Measurements from ENCODE around the gene DSCAML1.
A peak's percentile ranks its signal among the peaks of the same experiment; 100 is the strongest.
"Not testable (repeated sequence)": the region's sequence is repeated elsewhere in the genome, so short reads cannot be mapped to it uniquely, and the experiment has no call there.

Gene DSCAML1

DNA sequence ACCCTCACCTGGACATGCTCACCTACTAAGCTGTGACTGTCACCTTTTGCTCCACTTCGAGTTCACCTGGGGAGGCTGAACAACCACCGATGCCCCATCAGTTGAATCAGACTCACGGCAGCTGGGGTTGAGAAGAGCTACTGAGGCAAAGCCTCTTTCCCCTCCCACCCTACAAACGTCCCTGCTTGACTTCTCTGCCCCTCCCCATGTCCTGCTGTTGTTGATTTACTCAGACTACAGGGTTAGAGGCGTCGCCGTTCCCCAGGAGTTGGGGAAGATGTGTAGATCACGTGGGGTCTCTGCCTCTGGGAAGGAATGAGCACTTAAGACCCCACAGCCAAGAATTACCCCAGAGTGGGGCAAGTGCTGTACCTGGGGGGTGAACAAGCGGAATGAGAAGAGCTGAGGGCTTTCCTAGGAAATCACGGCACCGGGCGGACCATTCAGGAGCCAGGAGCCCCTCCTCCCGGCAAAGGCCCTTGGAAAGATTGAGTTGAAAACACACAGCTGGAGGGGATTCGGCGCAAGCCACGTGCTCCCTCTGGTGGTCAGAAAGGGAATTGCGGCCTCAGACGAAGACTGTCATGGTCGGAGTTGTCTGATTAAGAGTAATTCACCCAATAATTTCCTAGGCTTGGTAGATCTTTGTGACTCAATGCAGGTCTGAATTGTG is 20.5 kb upstream of the DSCAML1 start:
- peak; percentile 82 for DNase-seq

DNA sequence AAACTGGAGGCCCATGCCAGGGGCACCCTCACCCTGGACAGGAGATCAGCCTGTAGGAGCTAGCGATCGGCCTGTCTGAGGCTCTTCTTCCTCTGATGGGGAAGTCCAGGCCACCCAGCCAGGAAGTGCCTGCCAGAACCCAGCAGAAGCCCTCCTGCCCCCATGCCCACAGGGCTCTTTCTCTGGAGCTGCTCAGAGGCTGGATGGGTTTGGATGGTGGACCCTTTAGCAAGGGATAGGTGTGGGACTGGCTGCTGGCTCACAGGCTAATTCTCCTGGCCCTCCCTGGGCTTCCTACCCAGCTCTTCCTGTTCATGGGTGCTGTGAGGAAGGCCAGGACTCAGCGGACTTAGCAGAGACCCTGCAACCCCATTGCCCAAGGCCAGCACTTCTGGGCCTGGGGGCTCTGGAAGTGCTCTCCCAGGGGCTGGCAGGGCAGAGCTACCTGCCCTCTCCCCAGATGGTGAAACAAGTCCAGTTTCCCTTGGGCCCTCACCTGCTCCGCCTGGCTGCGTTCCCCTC is 19.9 kb upstream of the DSCAML1 start:
- no peak for DNase-seq

DNA sequence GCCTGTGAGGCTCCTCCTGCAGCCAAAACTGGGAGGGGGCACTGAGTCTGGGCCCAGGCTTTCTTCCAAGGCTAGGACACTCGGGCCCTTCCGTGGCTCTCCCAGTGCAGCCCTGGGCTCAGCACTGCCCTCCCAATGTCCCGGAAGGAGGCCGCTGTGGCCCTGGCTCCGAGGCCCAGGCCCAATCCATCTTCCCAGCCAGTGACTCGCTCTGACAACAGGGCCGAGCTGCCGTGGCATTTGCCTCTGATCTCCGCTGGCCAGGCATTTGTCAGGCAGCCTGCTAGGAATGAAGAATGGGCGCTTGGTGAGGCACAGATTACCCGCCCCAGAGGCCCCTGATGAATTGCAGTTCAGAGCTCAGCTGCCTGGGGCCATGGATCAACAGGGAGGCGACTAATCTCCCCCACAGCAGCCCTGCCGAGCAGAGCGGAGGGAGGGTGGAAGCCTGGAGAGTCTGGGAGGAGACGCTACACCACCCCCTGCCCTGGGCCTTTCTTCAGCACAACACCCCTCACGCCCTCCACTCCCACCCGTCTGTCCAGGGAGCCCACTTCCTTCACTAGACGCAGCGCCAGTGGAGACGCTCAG is 19.2 kb upstream of the DSCAML1 start:
- no peak for DNase-seq

DNA sequence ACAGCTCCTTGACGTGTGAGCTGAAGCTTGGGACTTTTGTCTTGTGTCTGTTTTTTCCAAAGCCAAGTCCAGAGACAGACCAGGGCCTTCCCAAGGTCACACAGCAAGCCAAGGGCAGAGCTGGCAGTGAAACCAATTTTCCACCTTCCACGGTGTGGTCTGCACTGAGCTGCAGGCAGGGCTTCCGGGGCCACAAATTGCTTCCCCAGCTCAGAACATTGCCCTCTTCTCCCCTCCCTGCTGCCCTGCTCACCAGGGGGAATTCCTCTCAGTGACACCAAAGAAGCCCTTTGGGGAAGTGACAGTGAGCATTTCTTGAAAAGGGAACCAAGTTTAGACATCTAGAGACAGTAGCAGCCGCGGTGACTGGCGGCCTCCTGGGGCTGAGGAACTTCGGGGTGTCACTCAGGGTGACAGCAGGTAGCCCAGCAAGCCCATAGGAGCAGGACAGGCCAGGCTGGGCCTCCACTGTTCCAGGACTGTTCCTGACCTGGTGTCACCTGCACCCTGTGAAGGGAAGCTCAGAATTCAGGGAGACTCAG is 18.3 kb upstream of the DSCAML1 start:
- DNase-seq, result no peak

DNA sequence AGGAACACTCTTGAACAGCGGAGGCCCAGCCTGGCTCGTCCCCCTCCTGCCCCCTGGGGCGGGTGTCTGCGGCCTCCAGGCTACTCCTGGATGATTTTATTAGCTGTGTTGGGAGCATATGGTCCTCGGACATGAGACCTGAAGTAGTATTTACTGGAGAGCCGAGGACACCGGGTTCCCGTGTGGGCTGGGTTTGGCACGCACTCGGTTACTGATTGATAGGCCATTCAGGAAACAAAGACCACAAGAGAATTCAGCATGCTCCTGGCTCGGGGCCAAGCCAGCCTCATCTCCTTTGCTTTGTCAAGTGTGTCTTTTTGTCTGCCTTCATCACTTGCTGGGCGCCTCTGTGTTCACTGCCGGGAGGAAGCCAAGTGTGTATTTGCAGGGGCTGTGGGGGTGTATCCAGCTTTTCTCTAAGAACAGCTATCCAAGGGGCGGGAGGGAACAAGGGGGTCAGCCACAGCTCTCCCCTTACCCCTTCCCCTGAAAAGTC is 17.8 kb upstream of the DSCAML1 start:
- DNase-seq, result peak; percentile 95

DNA sequence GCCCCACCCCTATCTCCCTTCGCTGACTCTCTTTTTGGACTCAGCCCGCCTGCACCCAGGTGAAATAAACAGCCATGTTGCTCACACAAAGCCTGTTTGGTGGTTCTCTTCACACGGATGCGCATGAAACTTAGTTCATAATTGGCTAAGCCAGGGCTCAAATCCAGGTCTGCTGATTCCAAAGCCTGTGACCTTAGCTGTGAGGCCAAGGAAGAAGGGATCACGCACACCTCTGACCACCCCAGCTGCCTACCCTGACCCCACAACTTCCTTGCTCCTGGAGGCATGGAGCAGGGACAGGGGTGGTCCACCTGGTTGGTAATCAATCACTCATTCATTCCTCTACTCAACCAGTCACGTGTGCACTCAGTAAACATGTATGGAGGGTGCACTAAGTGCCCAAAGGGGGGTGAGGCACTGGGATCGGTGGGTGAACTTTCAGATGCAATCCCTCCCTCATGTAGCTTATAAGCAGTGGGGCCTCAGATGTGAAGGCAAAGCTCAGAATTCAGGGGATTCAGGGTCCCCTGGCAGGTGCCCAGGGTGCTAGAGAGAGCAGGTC is 17.3 kb upstream of the DSCAML1 start:
- DNase-seq, result no peak

DNA sequence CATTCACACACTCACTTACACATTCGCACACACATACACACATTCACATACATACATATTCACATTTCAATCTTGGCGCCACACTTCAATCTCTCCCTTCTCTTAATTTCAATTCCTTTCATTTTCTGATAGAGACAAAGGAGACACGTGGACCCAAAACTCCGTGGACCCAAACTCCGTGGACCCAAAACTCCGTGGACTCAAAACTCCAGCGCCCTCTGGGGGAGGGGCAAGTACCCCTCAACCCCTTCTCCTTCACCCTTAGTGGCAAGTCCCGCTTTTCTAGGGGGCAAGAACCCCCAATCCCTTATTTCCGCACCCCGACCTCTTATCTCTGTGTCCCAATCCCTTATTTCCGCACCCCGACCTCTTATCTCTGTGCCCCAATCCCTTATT is 13.0 kb upstream of the DSCAML1 start:
- DNase-seq, result not testable (repeated sequence)

DNA sequence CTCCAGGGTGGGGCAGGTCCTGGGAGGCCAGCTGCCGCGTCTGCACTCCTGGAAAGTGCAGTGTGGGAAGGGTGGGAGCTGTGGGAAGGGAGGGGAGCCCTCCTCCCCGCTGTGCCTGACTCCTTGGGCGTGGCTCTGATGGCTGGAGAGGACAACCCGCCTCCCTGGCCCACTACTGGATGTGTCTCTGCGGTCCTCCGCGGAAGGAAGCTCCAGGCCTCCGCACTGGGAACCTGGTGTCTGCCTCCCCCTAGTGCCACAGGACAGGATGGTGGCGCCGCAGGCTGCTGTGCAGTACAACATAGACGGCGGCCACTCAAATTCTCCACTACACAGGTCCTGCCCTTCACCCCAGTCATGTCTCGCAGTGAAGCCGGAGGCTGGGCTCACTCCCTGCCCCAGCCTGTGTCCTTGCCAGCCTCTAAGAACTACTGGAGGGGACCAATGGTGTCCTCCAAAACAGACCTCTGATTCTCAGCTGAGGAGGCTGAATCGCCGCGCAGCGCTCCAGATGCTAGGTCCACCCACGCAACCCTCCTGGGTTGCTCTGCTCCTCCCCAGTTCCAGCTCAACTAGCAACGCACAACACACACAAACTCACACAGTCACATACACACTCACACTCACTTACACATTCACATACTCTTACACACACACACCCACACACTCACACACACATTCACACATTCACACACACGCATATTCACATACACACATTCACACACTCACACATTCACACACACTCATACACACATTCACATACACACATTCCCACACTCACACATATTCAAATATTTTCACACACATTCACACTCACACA is 12.4 kb upstream of the DSCAML1 start:
- DNase-seq, result peak; percentile 88

DNA sequence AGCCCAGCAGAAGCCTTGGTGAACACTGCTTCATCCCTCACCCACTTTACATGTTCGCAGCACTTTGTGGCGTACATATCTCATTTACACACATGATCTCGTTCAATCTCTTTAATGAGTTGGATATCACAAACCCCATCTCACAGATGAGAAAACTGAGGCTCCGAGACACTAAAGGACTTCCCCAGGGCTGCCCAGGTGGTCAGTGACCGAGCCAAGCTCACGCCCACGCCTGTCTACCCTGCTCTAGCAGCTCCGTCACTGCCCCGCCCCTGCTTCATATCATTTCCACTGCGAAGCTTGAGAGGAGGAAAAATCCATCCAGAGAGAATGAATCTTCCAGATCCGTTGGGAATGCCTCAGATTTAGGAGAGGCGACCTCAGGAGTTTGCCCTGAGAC is 11.8 kb upstream of the DSCAML1 start:
- no peak for DNase-seq

DNA sequence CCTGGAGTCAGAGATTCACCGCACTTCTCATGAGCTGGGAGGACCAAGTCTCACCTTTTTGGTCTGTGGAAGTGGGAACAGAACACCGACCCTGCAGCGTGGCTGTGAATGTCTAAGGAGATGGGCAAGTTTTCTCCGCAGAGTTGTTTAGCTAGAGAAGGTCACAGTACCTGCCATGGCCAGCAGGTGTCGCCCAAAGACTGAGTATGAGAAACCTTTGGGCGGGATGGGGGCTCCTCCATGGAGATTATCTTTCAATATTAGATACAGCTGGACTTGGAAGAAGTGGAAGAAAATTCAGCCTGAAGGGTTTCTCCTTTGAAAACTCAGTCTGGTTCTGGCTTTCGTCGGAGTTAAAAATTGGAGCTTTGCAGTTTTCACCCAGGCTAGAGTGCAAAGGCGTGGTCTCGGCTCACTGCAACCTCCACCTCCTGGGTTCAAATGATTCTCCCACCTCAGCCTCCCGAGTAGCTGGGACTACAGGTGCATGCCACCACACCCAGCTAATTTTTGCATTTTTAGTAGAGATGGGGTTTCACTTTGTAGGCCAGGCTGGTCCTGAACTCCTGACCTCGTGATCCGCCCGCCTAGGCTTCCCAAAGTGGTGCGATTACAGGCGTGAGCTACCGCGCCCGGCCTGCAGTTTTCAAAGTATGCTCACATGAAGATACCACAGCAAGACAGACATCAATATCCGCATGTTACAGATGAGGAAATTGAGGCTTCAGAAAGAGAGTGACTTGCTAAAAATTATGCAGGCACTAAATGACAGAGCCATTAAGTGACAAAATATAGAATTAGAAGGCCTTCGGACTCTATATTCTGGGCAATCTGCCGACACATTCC is 10.7 kb upstream of the DSCAML1 start:
- DNase-seq, result peak; percentile 69

DNA sequence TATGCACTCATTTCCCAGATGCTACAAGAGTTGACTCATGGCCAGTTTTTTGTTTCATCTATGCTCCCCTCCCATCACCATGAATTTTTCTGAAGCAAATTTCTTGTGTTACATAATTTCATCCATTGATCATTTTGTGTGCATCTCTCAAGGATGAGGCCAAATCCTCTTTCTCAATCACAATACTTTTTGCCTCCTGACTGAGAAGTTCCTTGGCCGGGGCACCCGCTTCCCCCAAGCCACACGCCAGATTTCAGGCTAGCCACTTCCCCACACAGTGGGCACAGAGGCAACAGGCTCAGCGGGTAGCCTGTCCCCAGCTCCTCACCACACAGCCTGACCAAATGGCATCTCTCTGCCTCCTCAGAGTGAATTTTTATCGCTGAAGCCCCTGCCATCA is 9.8 kb upstream of the DSCAML1 start:
- DNase-seq, result no peak

DNA sequence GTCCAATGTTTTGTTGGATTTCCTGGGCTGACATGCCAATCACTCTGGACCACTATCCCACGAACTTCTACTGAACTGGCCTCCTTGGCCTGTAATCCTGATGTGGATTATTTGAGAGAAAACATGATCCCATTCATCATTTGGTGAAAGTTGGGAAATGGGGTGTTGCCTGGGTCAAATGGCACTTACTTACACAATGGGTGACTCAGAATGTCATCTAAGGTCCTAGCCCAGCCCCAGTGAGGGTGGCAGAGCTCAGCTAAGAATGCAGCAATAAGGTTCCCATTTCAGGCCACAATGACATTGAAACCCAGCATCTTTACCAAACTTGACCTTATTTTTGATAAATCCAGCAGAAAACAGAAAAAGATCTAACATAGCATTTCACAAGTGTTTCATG is 8.0 kb upstream of the DSCAML1 start:
- DNase-seq, result no peak

DNA sequence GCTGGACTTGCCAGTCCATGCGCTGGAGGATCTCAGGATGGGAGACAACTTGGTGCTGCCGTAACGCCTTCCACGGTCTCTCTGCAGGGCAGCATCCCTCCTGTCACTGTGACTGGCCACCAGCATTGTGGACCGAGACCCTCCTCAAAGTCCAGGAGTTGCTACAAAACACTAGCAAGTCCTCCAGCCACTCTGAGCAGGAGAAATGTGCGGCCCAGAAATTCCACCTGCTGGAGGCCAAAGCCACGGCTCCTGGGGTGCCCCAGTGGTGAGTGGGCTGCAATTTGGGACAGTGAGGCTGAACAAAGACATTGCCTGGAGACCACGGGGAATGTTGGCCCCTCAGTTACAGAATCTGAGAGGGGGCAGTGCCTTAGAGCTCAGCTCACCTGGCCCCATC is 6.9 kb upstream of the DSCAML1 start:
- no peak for DNase-seq

DNA sequence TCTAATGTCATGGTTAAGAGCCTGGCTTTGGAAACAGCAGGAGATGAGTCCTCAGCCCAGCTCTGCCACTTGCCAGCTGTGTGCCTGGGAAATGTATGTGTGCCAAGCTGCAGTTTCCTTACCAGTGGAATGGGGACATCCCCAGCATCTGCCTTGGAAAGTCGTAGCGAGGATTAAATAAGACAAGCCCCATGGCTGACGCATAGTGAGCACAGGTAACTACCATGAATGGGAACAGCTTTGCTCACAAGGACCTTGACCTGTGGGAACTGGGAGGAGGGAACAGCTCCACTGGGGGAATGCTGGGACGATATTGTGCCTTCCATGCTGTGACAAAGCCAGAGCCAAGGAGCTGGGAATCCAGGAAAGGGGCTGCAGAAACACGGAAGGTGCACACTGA is 2.6 kb upstream of the DSCAML1 start:
- no peak for DNase-seq

DNA sequence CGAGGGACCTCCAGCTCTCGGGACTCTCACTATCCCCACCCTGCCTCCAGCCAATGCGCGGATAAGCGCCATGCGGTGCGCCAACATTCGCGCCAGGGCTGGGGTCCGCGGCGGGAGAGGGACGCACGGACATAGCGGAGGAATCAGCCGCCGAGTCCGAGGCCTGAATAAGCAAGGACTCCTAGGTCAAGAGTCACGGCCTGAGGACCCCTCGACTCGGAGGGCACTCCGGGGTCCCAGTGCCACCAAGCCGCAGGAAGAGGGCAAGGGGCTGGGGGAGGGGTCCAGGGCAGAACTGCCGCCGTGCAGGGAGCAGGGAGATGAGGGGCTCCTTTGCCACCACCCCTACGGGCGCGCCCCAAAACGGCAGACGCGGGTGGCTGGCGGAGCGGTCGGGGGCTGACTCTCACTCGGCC is 552 bp downstream of the DSCAML1 start:
- DNase-seq, result no peak

DNA sequence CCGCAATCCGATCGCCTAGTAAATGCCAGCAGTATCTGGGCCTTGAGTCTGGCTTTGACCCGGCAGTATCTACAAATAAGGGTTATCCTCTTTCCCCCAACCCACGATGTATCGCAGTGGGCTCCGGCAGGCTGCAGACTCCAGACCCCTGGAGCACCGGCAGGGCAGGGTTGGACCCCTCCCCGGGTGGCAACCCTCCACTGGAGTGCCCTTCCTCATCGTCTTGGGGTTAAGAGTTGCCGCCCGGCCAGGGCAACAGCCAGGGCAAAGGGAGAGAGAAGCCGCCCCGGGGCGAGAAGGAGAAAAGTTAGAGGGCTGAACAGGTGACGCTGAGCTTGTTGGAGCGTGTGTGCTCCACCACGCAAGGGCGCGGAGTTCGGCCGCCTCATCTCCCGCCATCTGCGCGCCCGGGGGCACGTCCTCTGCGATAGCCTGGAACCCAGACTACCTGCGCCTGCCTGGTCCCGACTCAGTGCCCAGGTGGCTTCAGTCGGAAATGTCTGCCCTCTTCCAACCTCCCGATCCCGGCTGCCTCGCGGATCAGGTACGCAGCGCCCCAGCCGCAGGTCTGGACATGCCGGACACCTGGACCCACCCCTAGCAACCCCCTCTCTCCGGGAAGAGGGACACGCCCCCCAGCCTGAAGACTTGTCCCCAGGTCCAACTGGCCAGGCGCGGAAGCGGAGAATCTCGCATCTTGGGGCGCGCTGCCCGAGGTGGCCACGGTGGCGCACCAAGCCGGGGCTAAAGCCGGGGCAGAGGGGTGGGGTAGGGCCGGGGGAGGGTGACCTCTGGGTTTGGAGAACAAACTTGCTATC is 1.2 kb downstream of the DSCAML1 start:
- no peak for DNase-seq

DNA sequence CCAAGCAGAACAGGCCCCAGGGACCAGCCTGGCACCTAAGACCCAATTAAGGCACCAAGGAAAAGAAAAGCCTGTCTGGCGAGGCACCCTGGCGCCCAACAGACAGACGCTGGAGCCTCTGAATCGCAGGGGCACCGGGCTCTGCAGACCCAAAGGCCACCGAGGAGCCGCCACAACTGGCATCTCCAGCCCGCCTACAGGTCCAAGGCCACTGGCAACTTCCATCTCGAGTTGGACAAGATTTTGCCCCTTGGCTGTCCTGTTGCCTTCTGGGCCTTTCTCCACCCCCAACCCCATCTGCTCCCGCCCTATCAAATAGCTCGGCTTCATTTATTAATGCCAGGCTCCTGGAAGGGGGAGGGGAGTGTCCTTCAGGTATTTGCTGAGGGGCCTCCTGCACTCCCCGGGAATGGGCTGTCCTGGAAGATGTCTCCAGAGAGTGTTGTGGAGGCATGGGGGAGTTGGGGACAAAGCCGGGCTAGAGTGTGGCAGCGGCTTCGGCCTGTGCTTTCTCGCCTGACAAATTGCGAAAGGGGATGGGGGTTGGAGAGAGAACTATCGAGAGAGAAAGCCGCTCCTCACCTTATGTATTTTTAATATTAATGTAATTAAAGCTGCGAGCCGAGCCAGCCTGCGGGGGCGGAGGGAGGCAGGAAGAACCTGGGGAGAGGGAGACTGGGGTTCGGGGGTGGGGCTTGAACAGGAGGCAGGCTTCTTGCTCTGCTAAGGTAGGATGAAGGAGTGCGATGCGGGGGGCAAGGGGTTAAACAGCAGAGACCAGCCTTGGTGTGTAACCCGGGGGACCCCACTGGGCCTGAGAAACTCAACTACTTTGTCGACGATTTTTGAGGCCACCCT is 2.0 kb downstream of the DSCAML1 start:
- DNase-seq, result no peak

DNA sequence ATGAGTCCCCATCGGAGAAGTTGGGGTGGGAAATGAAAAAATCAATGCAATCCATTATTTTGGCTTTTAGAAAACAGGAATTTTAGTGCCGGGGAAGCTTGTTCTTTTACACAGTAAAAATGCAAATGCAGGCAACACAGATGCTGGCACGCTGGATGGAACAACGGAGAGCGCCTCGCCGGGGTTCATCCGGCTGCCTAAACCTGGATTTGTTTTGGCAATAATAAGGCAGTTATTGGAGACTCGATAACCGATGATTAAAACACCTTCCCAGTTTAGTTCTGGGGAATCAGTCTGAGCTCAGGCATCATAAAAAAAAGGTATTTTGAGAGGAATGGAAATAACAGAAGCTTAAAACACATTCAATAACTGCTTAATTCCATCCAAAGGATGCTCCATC is 2.9 kb downstream of the DSCAML1 start:
- no peak for DNase-seq

DNA sequence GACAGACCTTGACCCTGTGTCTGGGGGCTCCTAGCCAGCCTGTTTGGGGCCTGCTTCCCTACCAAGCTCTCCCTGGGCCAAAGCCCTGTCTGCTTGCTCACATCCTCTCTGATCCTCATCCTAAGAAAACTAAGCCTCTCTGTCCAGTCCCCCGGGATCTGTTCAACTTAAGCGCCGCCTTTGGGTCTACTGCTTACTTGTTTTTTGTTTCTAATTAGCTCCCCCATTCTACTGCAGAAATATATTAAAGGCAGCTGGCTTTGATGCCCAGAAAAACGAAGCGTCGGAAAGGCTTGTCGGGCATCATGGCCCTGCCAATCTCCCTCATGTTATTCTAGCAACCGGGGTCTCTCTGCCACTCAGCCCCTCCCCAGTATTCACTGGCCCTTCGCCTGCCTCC is 3.4 kb downstream of the DSCAML1 start:
- DNase-seq, result no peak

DNA sequence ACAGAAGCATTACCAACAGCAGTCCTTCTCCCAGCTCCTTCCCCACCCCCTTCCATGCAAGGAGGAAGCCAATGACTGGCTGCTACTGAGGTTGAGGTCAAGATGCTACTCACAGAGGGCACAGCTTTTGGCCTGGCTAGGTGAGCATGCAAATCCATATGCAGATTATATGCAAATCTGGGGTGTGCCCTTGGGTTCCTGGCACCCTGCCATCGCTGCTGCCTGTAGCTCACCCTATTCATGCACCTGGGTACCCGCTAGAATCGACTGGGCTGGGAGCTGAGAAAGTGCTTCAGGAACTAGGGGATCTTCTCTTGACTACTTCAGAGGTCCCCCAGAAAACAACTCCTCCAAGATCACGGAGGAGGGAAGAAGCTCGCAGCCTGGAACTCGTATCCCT is 4.0 kb downstream of the DSCAML1 start:
- DNase-seq, result no peak
